Smooth muscle cell (in vitro differentiated cells): ENCODE measurements around the gene DUSP5. TPM values are rescaled to one million over a fixed set of nuclear protein-coding genes. Genes with fewer than 3 reads are reported as not detected.
"Not testable (repeated sequence)": the region's sequence is repeated elsewhere in the genome, so short reads cannot be mapped to it uniquely, and the experiment has no call there.

Experiments
- DNase-seq: peaks from one replicate; lab custom pipeline; 2025; ENCODE audit not compliant: unreplicated experiment; lab: John Stamatoyannopoulos, UW
- H2AFZ ChIP-seq: fragments of 200-600 bp; sonication (generic); 2 replicates; pipeline ENCODE4 v1.6.0; 2016; ENCODE audit warnings: antibody characterized with exemption, low read depth, mild to moderate bottlenecking
- H3F3A ChIP-seq: fragments of 200-600 bp; sonication (generic); 2 replicates; pipeline ENCODE4 v1.6.0; 2017; ENCODE audit warnings: antibody characterized with exemption, low read depth
- H3K27ac ChIP-seq: fragments of 200-600 bp; sonication (generic); 2 replicates; pipeline ENCODE4 v1.5.1; 2016; ENCODE audit warnings: low read depth, mild to moderate bottlenecking
- H3K27me3 ChIP-seq: fragments of 200-600 bp; sonication (generic); 2 replicates; pipeline ENCODE4 v1.6.1; 2016; ENCODE audit warnings: low read depth, mild to moderate bottlenecking
- H3K36me3 ChIP-seq: fragments of 200-600 bp; sonication (generic); 2 replicates; pipeline ENCODE4 v1.5.1; 2016; ENCODE audit warnings: low read depth
- H3K4me1 ChIP-seq: fragments of 200-600 bp; sonication (generic); 2 replicates; pipeline ENCODE4 v1.5.1; 2016; ENCODE audit warnings: low read depth
- H3K4me2 ChIP-seq: fragments of 200-600 bp; sonication (generic); 2 replicates; pipeline ENCODE4 v1.6.0; 2016; ENCODE audit warnings: mild to moderate bottlenecking
- H3K4me3 ChIP-seq: fragments of 200-600 bp; sonication (generic); 2 replicates; pipeline ENCODE4 v1.5.1; 2016; ENCODE audit warnings: mild to moderate bottlenecking
- H3K79me2 ChIP-seq: fragments of 200-600 bp; sonication (generic); 2 replicates; pipeline ENCODE4 v1.6.0; 2016; ENCODE audit warnings: low read depth, mild to moderate bottlenecking
- H3K9ac ChIP-seq: fragments of 200-600 bp; sonication (generic); 2 replicates; pipeline ENCODE4 v1.6.0; 2016; ENCODE audit warnings: low read depth
- H3K9me3 ChIP-seq: fragments of 200-600 bp; sonication (generic); replicated peaks from 2 replicates; pipeline ENCODE4 v1.5.1; 2016; ENCODE audit warnings: low read depth
- H4K20me1 ChIP-seq: fragments of 200-600 bp; sonication (generic); 2 replicates; pipeline ENCODE4 v1.6.0; 2016; ENCODE audit warnings: low read depth
- CTCF ChIP-seq: fragments of 200-600 bp; sonication (generic); IDR thresholded peaks from 2 replicates; pipeline ENCODE4 v1.5.1; 2017; ENCODE audit warnings: borderline replicate concordance, mild to moderate bottlenecking, antibody characterized with exemption; ENCODE audit not compliant: insufficient read depth, poor library complexity, severe bottlenecking
- WGBS: methylation state at CpG from one replicate; pipeline ENCODE4 v1.1.7; 2016; ENCODE audit warnings: low lambda C conversion rate; 5-methylcytosine and 5-hydroxymethylcytosine counted together
- polyA plus RNA-seq: library from polyadenylated mRNA; unstranded; fragments of >200 nt; fragmentation: Nextera tagmentation; extraction: Ambion mirVana; gene quantifications from 2 replicates; pipeline ENCODE4 v1.2.1, GENCODE V29; 2016
- total RNA-seq: library from RNA; depleted of rRNA; stranded (reverse); fragments of >200 nt; gene quantifications from 2 replicates; pipeline ENCODE4 v1.2.3, GENCODE V29; 2014

The DUSP5 gene
- total and polyA plus RNA-seq, 2 experiments from 2014 or later = 13.6 to 23.6 TPM

- 89% methylated on average over 19 of the region's 19 CpGs for WGBS
- no peak for TF ChIP-seq CTCF
- H3K4me1 ChIP-seq = no peaks in the 10 kb centered on the region
These were observed 35.3 kb upstream of the DUSP5 start for GRCh38 chr10:110462166-110463095.

GRCh38 chr10:110468258-110468657, 29.4 kb upstream of the DUSP5 start:
- H3K9ac ChIP-seq, H3K4me2 ChIP-seq, H3K27me3 ChIP-seq, H3K36me3 ChIP-seq, H3K79me2 ChIP-seq, H4K20me1 ChIP-seq, H2AFZ ChIP-seq, H3F3A ChIP-seq, DNase-seq, H3K27ac ChIP-seq, H3K4me1 ChIP-seq, H3K4me3 ChIP-seq, H3K9me3 ChIP-seq: not testable (repeated sequence)
- 100% methylated on average over 2 of the region's 2 CpGs for WGBS

More at GRCh38 chr10:110462166-110463095, 35.3 kb upstream of the DUSP5 start:
- H3K4me3 ChIP-seq = no peak overlapping the region
- H2AFZ ChIP-seq = no peak overlapping the region
- no peaks in the 10 kb centered on the region for H3K9me3 ChIP-seq
- H3F3A ChIP-seq = no peaks in the 10 kb centered on the region
- DNase-seq = no peak
- no peaks in the 10 kb centered on the region for H3K79me2 ChIP-seq
- no peak overlapping the region for H3K9ac ChIP-seq
- H3K36me3 ChIP-seq = no peaks in the 10 kb centered on the region
- no peaks in the 10 kb centered on the region for H3K27me3 ChIP-seq
- H3K27ac ChIP-seq = no peak overlapping the region
- no peaks in the 10 kb centered on the region for H4K20me1 ChIP-seq
- no peak overlapping the region for H3K4me2 ChIP-seq

GRCh38 chr10:110470541-110470940, 27.2 kb upstream of the DUSP5 start:
- not testable (repeated sequence) for H3K4me3 ChIP-seq, H4K20me1 ChIP-seq, H3F3A ChIP-seq, H3K4me2 ChIP-seq, DNase-seq, H3K27ac ChIP-seq, H3K9ac ChIP-seq, H3K4me1 ChIP-seq, H3K9me3 ChIP-seq, H2AFZ ChIP-seq, H3K36me3 ChIP-seq, H3K79me2 ChIP-seq, H3K27me3 ChIP-seq
- WGBS = 88% methylated on average over 10 of the region's 10 CpGs

- Histone ChIP-seq H3K36me3 (no peaks in the 10 kb centered on the region), H4K20me1 (no peaks in the 10 kb centered on the region), H3K4me3 (no peak overlapping the region), H3K9me3 (no peaks in the 10 kb centered on the region), H3K27ac (no peak overlapping the region), H3K4me1 (no peaks in the 10 kb centered on the region), H3K4me2 (no peak overlapping the region), H3K79me2 (no peaks in the 10 kb centered on the region), H3F3A (no peaks in the 10 kb centered on the region), H3K9ac (no peak overlapping the region), H2AFZ (no peak overlapping the region), H3K27me3 (no peaks in the 10 kb centered on the region)
- DNase-seq = no peak
- TF ChIP-seq CTCF = no peak
- 83% methylated on average over 5 of the region's 5 CpGs for WGBS
These were observed 26.1 kb upstream of the DUSP5 start for GRCh38 chr10:110471566-110472139.
